Measurements from ENCODE around the gene DOCK3. TPM values are rescaled to one million over a fixed set of nuclear protein-coding genes. Genes with fewer than 3 reads are reported as not detected.
"Not testable (repeated sequence)": the region's sequence is repeated elsewhere in the genome, so short reads cannot be mapped to it uniquely, and the experiment has no call there.

Gene DOCK3
- total RNA-seq, 1 experiment from 2014 or later = 0.15 TPM

- no peak overlapping the region for H3K27ac ChIP-seq (ENCODE audit: low read length)
- H3K79me2 ChIP-seq (ENCODE audit: low read length) = no peaks in the 10 kb centered on the region
- BruUV-seq (replicated peaks) = no TSS peak
- H3K4me1 ChIP-seq (ENCODE audit: insufficient read depth, low read length) = no peaks in the 10 kb centered on the region
- ChIA-PET POLR2A (ENCODE audit: unreplicated experiment) (no interaction called here), CTCF (no interaction called here)
- no peaks in the 10 kb centered on the region for H3F3A ChIP-seq (ENCODE audit: low read length, unreplicated experiment)
- ATAC-seq (no peak), DNase-seq (no peak)
- no peaks in the 10 kb centered on the region for H3K36me3 ChIP-seq (ENCODE audit: low read depth, low read length)
- no peak overlapping the region for H3K4me2 ChIP-seq (ENCODE audit: low read length)
- no peaks in the 10 kb centered on the region for H4K20me1 ChIP-seq (ENCODE audit: low read length)
- no peak overlapping the region for H3K4me3 ChIP-seq (ENCODE audit: low read length)
- no peak for TF ChIP-seq EZH2 (IDR thresholded peaks at IDR 0.05; ENCODE audit: low read length, unreplicated experiment)
- TF ChIP-seq CTCF (conservative IDR thresholded peaks at IDR 0.05; ENCODE audit: low read depth, low read length) = no peak
- TF ChIP-seq EZH2phosphoT487 (IDR thresholded peaks at IDR 0.05; ENCODE audit: borderline replicate concordance, low read length) = no peak
- no peaks in the 10 kb centered on the region for H3K9me2 ChIP-seq (replicated peaks; ENCODE audit: low read length)
- no peak overlapping the region for H3K9ac ChIP-seq (ENCODE audit: low read length)
- peaks cover 9% of the 10 kb centered on the region; the same call in 1 of the 2 replicates for H3K27me3 ChIP-seq (ENCODE audit: low read length)
- intact Hi-C loops (cut with micrococcal nuclease) = no loop called here
- peaks cover 3% of the 10 kb centered on the region; the same call in 1 of the 2 replicates for H3K9me3 ChIP-seq (ENCODE audit: low read length)
- H2AFZ ChIP-seq (ENCODE audit: low read length) = no peak overlapping the region
Observed at GRCh38 chr3:50876947-50877346, 202.2 kb downstream of the DOCK3 start.

GRCh38 chr3:50882733-50883132 lies 208.0 kb downstream of the DOCK3 start:
- H3K4me3 ChIP-seq (ENCODE audit: low read length); H2AFZ ChIP-seq (ENCODE audit: low read length); ATAC-seq; H3K27me3 ChIP-seq (ENCODE audit: low read length); H3K27ac ChIP-seq (ENCODE audit: low read length); DNase-seq; CTCF ChIA-PET; H3K4me2 ChIP-seq (ENCODE audit: low read length); H4K20me1 ChIP-seq (ENCODE audit: low read length); H3K4me1 ChIP-seq (ENCODE audit: insufficient read depth, low read length); H3K79me2 ChIP-seq (ENCODE audit: low read length); intact Hi-C loops (cut with micrococcal nuclease); H3K9me3 ChIP-seq (ENCODE audit: low read length); H3F3A ChIP-seq (ENCODE audit: low read length, unreplicated experiment); H3K9ac ChIP-seq (ENCODE audit: low read length); H3K36me3 ChIP-seq (ENCODE audit: low read depth, low read length); H3K9me2 ChIP-seq (replicated peaks; ENCODE audit: low read length); POLR2A ChIA-PET (ENCODE audit: unreplicated experiment); BruUV-seq (replicated peaks): not testable (repeated sequence)

- Histone ChIP-seq H3K4me2 (ENCODE audit: low read length) (no peak overlapping the region), H3K27ac (ENCODE audit: low read length) (no peak overlapping the region), H3F3A (ENCODE audit: low read length, unreplicated experiment) (no peaks in the 10 kb centered on the region), H2AFZ (ENCODE audit: low read length) (no peak overlapping the region), H3K27me3 (ENCODE audit: low read length) (no peaks in the 10 kb centered on the region), H3K9me3 (ENCODE audit: low read length) (no peaks in the 10 kb centered on the region), H3K9me2 (replicated peaks; ENCODE audit: low read length) (no peaks in the 10 kb centered on the region), H3K9ac (ENCODE audit: low read length) (no peak overlapping the region), H3K4me1 (ENCODE audit: insufficient read depth, low read length) (no peaks in the 10 kb centered on the region), H3K4me3 (ENCODE audit: low read length) (no peak overlapping the region), H4K20me1 (ENCODE audit: low read length) (no peaks in the 10 kb centered on the region), H3K36me3 (ENCODE audit: low read depth, low read length) (no peaks in the 10 kb centered on the region), H3K79me2 (ENCODE audit: low read length) (no peaks in the 10 kb centered on the region)
- intact Hi-C loops (cut with micrococcal nuclease) = no loop called here
- ATAC-seq (no peak), DNase-seq (no peak)
- no peak for TF ChIP-seq CTCF (conservative IDR thresholded peaks at IDR 0.05; ENCODE audit: low read depth, low read length)
- no peak for TF ChIP-seq EZH2 (IDR thresholded peaks at IDR 0.05; ENCODE audit: low read length, unreplicated experiment)
- no peak for TF ChIP-seq EZH2phosphoT487 (IDR thresholded peaks at IDR 0.05; ENCODE audit: borderline replicate concordance, low read length)
- CTCF ChIA-PET = no interaction called here
- BruUV-seq (replicated peaks) = no TSS peak
- POLR2A ChIA-PET (ENCODE audit: unreplicated experiment) = no interaction called here
Observed at GRCh38 chr3:50883755-50884154, 209.0 kb downstream of the DOCK3 start.

All from PC-3 (cell line).